ENCODE data around the gene HS3ST2.

DNA sequence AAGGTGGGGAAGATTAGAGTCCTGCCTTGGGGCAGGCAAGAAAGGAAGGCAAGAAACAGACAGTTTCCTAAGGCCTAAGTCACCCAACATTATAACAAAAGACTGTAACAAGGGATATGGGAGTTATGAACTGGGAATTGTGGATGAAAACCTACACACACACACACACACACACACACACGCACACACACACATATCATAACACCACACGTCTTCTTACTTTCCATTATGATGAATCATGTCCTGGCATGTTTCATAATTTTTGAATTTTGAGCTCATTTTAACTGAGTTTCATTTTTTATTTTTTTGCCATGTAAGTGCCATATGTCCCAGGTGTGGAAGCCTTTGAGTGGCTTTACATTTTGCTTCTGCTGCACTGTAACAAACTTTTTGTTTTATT, 29.9 kb downstream of the HS3ST2 start:
- TF ChIP-seq CTCF (tag by site-specific recombination; IDR thresholded peaks at IDR 0.05) (no peak), KLF7 (tag by site-specific recombination; IDR thresholded peaks at IDR 0.05; ENCODE audit: borderline replicate concordance) (no peak), ZBTB7A (tag by site-specific recombination; IDR thresholded peaks at IDR 0.05; ENCODE audit: low read depth) (no peak), ZNF776 (tag by site-specific recombination; IDR thresholded peaks at IDR 0.05; ENCODE audit: borderline replicate concordance) (no peak), YY1 (tag by site-specific recombination; IDR thresholded peaks at IDR 0.05) (no peak), TCF7L2 (IDR thresholded peaks at IDR 0.05; ENCODE audit: borderline replicate concordance, low read depth, low read length) (no peak), OVOL3 (tag by site-specific recombination; IDR thresholded peaks at IDR 0.05) (no peak), MZF1 (tag by site-specific recombination; IDR thresholded peaks at IDR 0.05; ENCODE audit: borderline replicate concordance) (no peak)
- TF ChIP-seq, protein P1, sequence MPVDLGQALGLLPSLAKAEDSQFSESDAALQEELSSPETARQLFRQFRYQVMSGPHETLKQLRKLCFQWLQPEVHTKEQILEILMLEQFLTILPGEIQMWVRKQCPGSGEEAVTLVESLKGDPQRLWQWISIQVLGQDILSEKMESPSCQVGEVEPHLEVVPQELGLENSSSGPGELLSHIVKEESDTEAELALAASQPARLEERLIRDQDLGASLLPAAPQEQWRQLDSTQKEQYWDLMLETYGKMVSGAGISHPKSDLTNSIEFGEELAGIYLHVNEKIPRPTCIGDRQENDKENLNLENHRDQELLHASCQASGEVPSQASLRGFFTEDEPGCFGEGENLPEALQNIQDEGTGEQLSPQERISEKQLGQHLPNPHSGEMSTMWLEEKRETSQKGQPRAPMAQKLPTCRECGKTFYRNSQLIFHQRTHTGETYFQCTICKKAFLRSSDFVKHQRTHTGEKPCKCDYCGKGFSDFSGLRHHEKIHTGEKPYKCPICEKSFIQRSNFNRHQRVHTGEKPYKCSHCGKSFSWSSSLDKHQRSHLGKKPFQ (tag by site-specific recombination; IDR thresholded peaks at IDR 0.05): no peak
